VCaP (cell line): ENCODE data around the gene FANK1.

ENCODE experiments used
- H3K27ac ChIP-seq: fragments of 450-650 bp; 2 replicates; pipeline ENCODE4 v1.5.1; 2017
- CTCF ChIP-seq: fragments of 450-650 bp; conservative IDR thresholded peaks from 2 replicates; pipeline ENCODE4 v1.5.1; 2017; ENCODE audit warnings: mild to moderate bottlenecking, moderate library complexity

Gene FANK1

GRCh38 chr10:125984865-125985495, 88.6 kb downstream of the FANK1 start:
- TF ChIP-seq CTCF = no peak

GRCh38 chr10:125985557-125986240, 89.3 kb downstream of the FANK1 start:
- TF ChIP-seq CTCF = no peak

More at GRCh38 chr10:125984865-125985495, 88.6 kb downstream of the FANK1 start:
- H3K27ac ChIP-seq = no peak overlapping the region

GRCh38 chr10:125989791-125990190, 93.4 kb downstream of the FANK1 start:
- H3K27ac ChIP-seq = no peak overlapping the region
- no peak for TF ChIP-seq CTCF

More at GRCh38 chr10:125985557-125986240, 89.3 kb downstream of the FANK1 start:
- H3K27ac ChIP-seq = no peak overlapping the region

- no peak overlapping the region for H3K27ac ChIP-seq
- TF ChIP-seq CTCF = no peak
These were observed 94.6 kb downstream of the FANK1 start for GRCh38 chr10:125990974-125991373.

GRCh38 chr10:125991392-125991791, 95.0 kb downstream of the FANK1 start:
- H3K27ac ChIP-seq = no peak overlapping the region
- TF ChIP-seq CTCF = no peak

- H3K27ac ChIP-seq = no peak overlapping the region
- no peak for TF ChIP-seq CTCF
These were observed 95.9 kb downstream of the FANK1 start for GRCh38 chr10:125992254-125992653.

GRCh38 chr10:125994601-125995000, 98.2 kb downstream of the FANK1 start:
- no peak for TF ChIP-seq CTCF
- no peak overlapping the region for H3K27ac ChIP-seq
